ENCODE results near the gene RBM23.

GRCh38 chr14:22893706-22894105 is 25.2 kb downstream of the RBM23 start:
- TF ChIP-seq CTCF (conservative IDR thresholded peaks at IDR 0.05; ENCODE audit: low read depth, low read length): no peak
- TF ChIP-seq EZH2phosphoT487 (IDR thresholded peaks at IDR 0.05; ENCODE audit: borderline replicate concordance, low read length): no peak

Data from PC-3 (cell line).